CD4-positive, alpha-beta T cell (primary cell): Measurements from ENCODE around the gene ZNF667. TPM values are rescaled to one million over a fixed set of nuclear protein-coding genes. Genes with fewer than 3 reads are reported as not detected.
A peak's percentile ranks its signal among the peaks of the same experiment; 100 is the strongest.

Experiments used
- ATAC-seq: fragments of 200-7000 bp; cut with Tn5 transposase; one replicate; pipeline ENCODE4 v1.10.0; 2022; ENCODE audit warnings: mild to moderate bottlenecking; ENCODE audit not compliant: poor library complexity
- CTCF ChIA-PET: fragments of 350-600 bp; sonication (Branson Sonifier 250); formaldehyde crosslinking; loops from one replicate; lab custom pipeline; 2021; ENCODE audit warnings: antibody characterized with exemption, inconsistent platforms; lab: Charles Lee
- POLR2A ChIA-PET: fragments of 350-600 bp; sonication (Branson Sonifier 250); formaldehyde crosslinking; loops from one replicate; lab custom pipeline; 2021; ENCODE audit warnings: antibody characterized with exemption, inconsistent platforms; lab: Charles Lee
- DNase-seq, 14 experiments: peaks; one replicate each; pipeline ENCODE4 v3.0.0-alpha.2; 2013 to 2020; ENCODE audit warnings: mixed read lengths in 2 of 14
- H3K27ac ChIP-seq, 2 donors: one replicate each; pipeline versions ENCODE4 v1.5.1 to v1.7.0; 2013; ENCODE audit warnings: low read length in 2 of 2, low read depth in 1 of 2, mild to moderate bottlenecking in 1 of 2
- H3K27me3 ChIP-seq, 2 experiments: 1 replicate in 1 of 2; 2 replicates in 1 of 2; pipeline versions ENCODE4 v1.6.1 to v1.7.0; 2013; ENCODE audit warnings: low read length in 2 of 2, control low read depth in 1 of 2, mild to moderate bottlenecking in 1 of 2, moderate library complexity in 1 of 2; ENCODE audit not compliant: insufficient read depth in 2 of 2, control insufficient read depth in 1 of 2
- H3K36me3 ChIP-seq: one replicate; pipeline ENCODE4 v1.6.1; 2013; ENCODE audit warnings: low read length, control low read depth; ENCODE audit not compliant: insufficient read depth
- H3K4me1 ChIP-seq: one replicate; pipeline ENCODE4 v1.6.1; 2013; ENCODE audit warnings: low read length, control low read depth; ENCODE audit not compliant: insufficient read depth
- H3K4me3 ChIP-seq: one replicate; pipeline ENCODE4 v1.5.1; 2013; ENCODE audit warnings: mild to moderate bottlenecking, low read length, moderate library complexity
- H3K9me3 ChIP-seq, 2 experiments: 1 replicate in 1 of 2; 2 replicates in 1 of 2; pipeline versions ENCODE4 v1.6.1 to v1.7.0; 2013; ENCODE audit warnings: low read length in 2 of 2, mild to moderate bottlenecking in 2 of 2, control low read depth in 1 of 2, moderate library complexity in 1 of 2; ENCODE audit not compliant: control insufficient read depth in 1 of 2, insufficient read depth in 1 of 2
- H3K27ac Mint-ChIP-seq: one replicate; pipeline ENCODE4 v1.8.0; 2020; ENCODE audit warnings: mixed read lengths
- H3K27me3 Mint-ChIP-seq: one replicate; pipeline ENCODE4 v1.8.0; 2021; ENCODE audit warnings: mixed read lengths
- H3K36me3 Mint-ChIP-seq: one replicate; pipeline ENCODE4 v1.8.0; 2021; ENCODE audit warnings: low read depth, mixed read lengths
- H3K4me1 Mint-ChIP-seq: one replicate; pipeline ENCODE4 v1.8.0; 2021; ENCODE audit warnings: low read depth, mixed read lengths
- H3K4me3 Mint-ChIP-seq: one replicate; pipeline ENCODE4 v1.8.0; 2020; ENCODE audit warnings: mild to moderate bottlenecking, mixed read lengths
- H3K9me3 Mint-ChIP-seq: one replicate; pipeline ENCODE4 v1.8.0; 2020; ENCODE audit warnings: mixed read lengths
- intact Hi-C, 2 experiments: fragments of 100-400 bp; cut with DNase I in 1 of 2; cut with micrococcal nuclease in 1 of 2; formaldehyde crosslinking; loops; one replicate each; pipeline versions ENCODE4 v1.15.1 to v1.9.0; 2023 to 2025; cut with DNase I, micrococcal nuclease
- total RNA-seq, 174 experiments: library from RNA in 2 of 174; stranded (reverse) in 2 of 174; gene quantifications; one replicate each; pipeline ENCODE4 v1.2.3 and lab custom pipeline; 2021 to 2026
- TF ChIP-seq, protein P1 (sequence below): fragments of 200-600 bp; IDR thresholded peaks from one replicate; pipeline ENCODE4 v1.8.0; 2022; ENCODE audit warnings: antibody characterized with exemption, mild to moderate bottlenecking

ZNF667 gene
- total RNA-seq, 2 experiments from 2014 or later = 3.6 to 4.1 TPM

DNA sequence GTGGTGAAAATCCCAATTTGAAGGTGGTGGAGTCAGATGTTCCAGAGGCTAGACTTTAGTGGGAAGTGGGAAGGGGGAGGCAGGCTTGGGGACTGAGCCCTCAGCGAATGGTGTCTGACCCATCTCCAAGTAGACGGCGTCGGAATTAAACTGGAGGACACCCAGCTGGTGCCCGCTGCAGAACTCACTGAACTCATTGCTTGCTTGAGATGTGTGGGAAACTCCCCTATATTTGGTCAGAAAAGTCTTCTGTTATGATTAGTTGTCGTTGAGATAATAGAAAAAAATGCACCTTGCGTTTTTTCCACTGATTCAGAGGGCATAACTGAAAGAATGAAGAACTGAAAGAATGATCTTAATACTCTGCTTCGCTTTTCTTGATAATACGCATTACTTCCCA, 73.9 kb downstream of the ZNF667 start:
- POLR2A ChIA-PET = interaction anchor here (0.6 to 2.1 kb wide), 8 partner anchors 9 to 960 kb away, joined by 3 to 23 read pairs (median 4); partner anchors contain the start of genes TRAPPC2B, ZNF547, ZNF582 and ZNF71
- peak overlapping the region; percentile 99 for H3K4me3 Mint-ChIP-seq
- H3K36me3 Mint-ChIP-seq = peaks cover 96% of the 10 kb centered on the region
- peaks cover 15% of the 10 kb centered on the region for H3K36me3 ChIP-seq
- peaks cover 22% of the 10 kb centered on the region for H3K4me1 ChIP-seq
- H3K9me3 ChIP-seq = peaks cover 20 to 49% of the 10 kb centered on the region in 2 experiments
- peak overlapping the region; percentile 88 to 96 for H3K27ac ChIP-seq
- H3K4me1 Mint-ChIP-seq = peaks cover 32% of the 10 kb centered on the region
- H3K27me3 Mint-ChIP-seq = no peaks in the 10 kb centered on the region
- peak overlapping the region; percentile 82 for H3K4me3 ChIP-seq
- CTCF ChIA-PET = interaction anchor here (1.9 kb wide), 1 partner anchor 10 kb away, joined by 5 read pairs; the partner anchor contains the start of gene ZNF582
- H3K27me3 ChIP-seq = no peaks in the 10 kb centered on the region
- H3K27ac Mint-ChIP-seq = peak overlapping the region; percentile 95
- intact Hi-C loops = loop anchor here (1.0 to 10.0 kb wide), 2 partner anchors 10 to 132 kb away; partner anchors contain the start of genes ZFP28 (in 1 of the 2) and ZNF582 (in 1 of the 2)
- ATAC-seq = no peak
- DNase-seq = peak in 2 of 14 experiments; percentile 25 to 26
- TF ChIP-seq, protein P1, sequence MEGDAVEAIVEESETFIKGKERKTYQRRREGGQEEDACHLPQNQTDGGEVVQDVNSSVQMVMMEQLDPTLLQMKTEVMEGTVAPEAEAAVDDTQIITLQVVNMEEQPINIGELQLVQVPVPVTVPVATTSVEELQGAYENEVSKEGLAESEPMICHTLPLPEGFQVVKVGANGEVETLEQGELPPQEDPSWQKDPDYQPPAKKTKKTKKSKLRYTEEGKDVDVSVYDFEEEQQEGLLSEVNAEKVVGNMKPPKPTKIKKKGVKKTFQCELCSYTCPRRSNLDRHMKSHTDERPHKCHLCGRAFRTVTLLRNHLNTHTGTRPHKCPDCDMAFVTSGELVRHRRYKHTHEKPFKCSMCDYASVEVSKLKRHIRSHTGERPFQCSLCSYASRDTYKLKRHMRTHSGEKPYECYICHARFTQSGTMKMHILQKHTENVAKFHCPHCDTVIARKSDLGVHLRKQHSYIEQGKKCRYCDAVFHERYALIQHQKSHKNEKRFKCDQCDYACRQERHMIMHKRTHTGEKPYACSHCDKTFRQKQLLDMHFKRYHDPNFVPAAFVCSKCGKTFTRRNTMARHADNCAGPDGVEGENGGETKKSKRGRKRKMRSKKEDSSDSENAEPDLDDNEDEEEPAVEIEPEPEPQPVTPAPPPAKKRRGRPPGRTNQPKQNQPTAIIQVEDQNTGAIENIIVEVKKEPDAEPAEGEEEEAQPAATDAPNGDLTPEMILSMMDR = no peak
- peaks cover 20% of the 10 kb centered on the region for H3K9me3 Mint-ChIP-seq

DNA sequence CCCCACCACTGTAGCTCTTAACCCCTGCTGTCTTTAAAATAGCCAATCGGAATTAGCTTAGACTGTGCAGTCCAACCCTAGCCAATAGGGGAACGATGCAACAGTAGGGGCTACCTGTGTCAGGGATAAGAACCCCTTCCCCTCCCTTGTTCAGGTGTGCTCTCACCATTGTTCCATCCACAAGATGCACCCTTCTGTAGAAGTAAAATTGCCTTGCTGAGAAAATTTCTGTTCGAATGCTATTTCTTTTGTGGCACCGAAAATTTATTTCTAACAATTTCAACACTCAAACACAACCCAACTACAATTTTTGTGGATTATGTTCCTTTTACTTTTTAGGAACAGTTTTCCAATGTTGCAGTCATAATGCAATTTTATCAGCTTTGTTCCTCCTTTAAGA, 76.7 kb downstream of the ZNF667 start:
- H3K9me3 ChIP-seq = peaks cover 33 to 46% of the 10 kb centered on the region in 2 experiments
- Mint-ChIP-seq H3K4me1 (peaks cover 30% of the 10 kb centered on the region), H3K27me3 (no peaks in the 10 kb centered on the region), H3K4me3 (no peak overlapping the region), H3K9me3 (peaks cover 22% of the 10 kb centered on the region), H3K27ac (no peak overlapping the region), H3K36me3 (peaks cover 92% of the 10 kb centered on the region)
- DNase-seq (no peak), ATAC-seq (no peak)
- no peaks in the 10 kb centered on the region for H3K27me3 ChIP-seq
- ChIA-PET CTCF (no interaction called here), POLR2A (no interaction called here)
- H3K4me3 ChIP-seq = no peak overlapping the region
- intact Hi-C loops = loop anchor here in 1 of 2 experiments (10.0 kb wide), 1 partner anchor 134 kb away; the partner anchor contains the start of gene ZFP28
- no peak overlapping the region for H3K27ac ChIP-seq
- TF ChIP-seq, protein P1 = no peak
- H3K4me1 ChIP-seq = peaks cover 22% of the 10 kb centered on the region
- no peaks in the 10 kb centered on the region for H3K36me3 ChIP-seq

DNA sequence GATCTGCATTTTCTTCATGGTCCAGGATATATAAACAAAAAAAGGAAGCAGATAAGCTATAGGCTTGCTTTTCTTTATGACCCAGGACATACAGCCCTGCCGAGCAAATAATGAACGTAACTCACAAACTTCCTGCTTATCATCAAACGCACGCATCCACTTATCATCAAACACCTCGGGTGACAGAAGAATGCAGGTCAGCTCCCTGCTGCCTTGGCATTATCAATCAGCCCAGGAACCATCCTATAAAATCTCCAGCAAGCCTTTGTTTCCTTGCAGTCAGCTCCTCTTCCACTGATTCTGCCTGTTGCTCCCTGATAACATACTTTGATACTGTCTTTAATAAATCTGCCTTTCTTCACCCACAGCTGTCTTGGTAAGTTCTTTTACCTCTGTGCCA, 78.3 kb downstream of the ZNF667 start:
- Mint-ChIP-seq H3K27me3 (no peaks in the 10 kb centered on the region), H3K27ac (no peak overlapping the region), H3K4me3 (no peak overlapping the region), H3K9me3 (peaks cover 16% of the 10 kb centered on the region), H3K36me3 (peaks cover 92% of the 10 kb centered on the region), H3K4me1 (peaks cover 16% of the 10 kb centered on the region)
- DNase-seq (no peak), ATAC-seq (no peak)
- H3K27me3 ChIP-seq = no peaks in the 10 kb centered on the region
- no peak overlapping the region for H3K27ac ChIP-seq
- intact Hi-C loops = loop anchor here in 1 of 2 experiments (10.0 kb wide), 2 partner anchors 1606 to 1756 kb away; partner anchors contain the start of genes ZNF329 and ZNF606
- ChIA-PET CTCF (no interaction called here), POLR2A (no interaction called here)
- H3K9me3 ChIP-seq = peaks cover 36 to 61% of the 10 kb centered on the region in 2 experiments
- peaks cover 12% of the 10 kb centered on the region for H3K4me1 ChIP-seq
- no peaks in the 10 kb centered on the region for H3K36me3 ChIP-seq
- H3K4me3 ChIP-seq = no peak overlapping the region
- TF ChIP-seq, protein P1 = no peak
